ENCODE results near the gene SCD5.

SCD5 gene

GRCh38 chr4:82694046-82694445, 104.5 kb downstream of the SCD5 start:
- Histone ChIP-seq H3K9me3 (ENCODE audit: low read length) (no peaks in the 10 kb centered on the region), H3K27me3 (ENCODE audit: insufficient read depth, low read length) (peaks cover 5% of the 10 kb centered on the region; the same call in 1 of the 2 replicates), H4K20me1 (ENCODE audit: insufficient read depth, low read length) (no peaks in the 10 kb centered on the region), H3F3A (ENCODE audit: insufficient read depth, low read length) (no peaks in the 10 kb centered on the region), H3K36me3 (ENCODE audit: insufficient read depth, low read length) (no peaks in the 10 kb centered on the region), H3K27ac (ENCODE audit: low read depth, low read length, poor library complexity, severe bottlenecking) (no peak overlapping the region), H3K4me1 (ENCODE audit: insufficient read depth, low read length, severe bottlenecking) (no peaks in the 10 kb centered on the region), H3K4me2 (ENCODE audit: low read length) (no peak overlapping the region), H3K79me2 (ENCODE audit: insufficient read depth, low read length) (no peaks in the 10 kb centered on the region), H3K4me3 (ENCODE audit: low read depth, low read length, poor library complexity, severe bottlenecking) (no peak overlapping the region), H3K9ac (ENCODE audit: low read length) (no peak overlapping the region), H2AFZ (ENCODE audit: low read length) (no peak overlapping the region), H3K9me2 (ENCODE audit: low read depth, low read length) (no peaks in the 10 kb centered on the region)
- TF ChIP-seq, protein P1, sequence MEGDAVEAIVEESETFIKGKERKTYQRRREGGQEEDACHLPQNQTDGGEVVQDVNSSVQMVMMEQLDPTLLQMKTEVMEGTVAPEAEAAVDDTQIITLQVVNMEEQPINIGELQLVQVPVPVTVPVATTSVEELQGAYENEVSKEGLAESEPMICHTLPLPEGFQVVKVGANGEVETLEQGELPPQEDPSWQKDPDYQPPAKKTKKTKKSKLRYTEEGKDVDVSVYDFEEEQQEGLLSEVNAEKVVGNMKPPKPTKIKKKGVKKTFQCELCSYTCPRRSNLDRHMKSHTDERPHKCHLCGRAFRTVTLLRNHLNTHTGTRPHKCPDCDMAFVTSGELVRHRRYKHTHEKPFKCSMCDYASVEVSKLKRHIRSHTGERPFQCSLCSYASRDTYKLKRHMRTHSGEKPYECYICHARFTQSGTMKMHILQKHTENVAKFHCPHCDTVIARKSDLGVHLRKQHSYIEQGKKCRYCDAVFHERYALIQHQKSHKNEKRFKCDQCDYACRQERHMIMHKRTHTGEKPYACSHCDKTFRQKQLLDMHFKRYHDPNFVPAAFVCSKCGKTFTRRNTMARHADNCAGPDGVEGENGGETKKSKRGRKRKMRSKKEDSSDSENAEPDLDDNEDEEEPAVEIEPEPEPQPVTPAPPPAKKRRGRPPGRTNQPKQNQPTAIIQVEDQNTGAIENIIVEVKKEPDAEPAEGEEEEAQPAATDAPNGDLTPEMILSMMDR (IDR thresholded peaks at IDR 0.05; ENCODE audit: low read length), result no peak
- TF ChIP-seq EZH2 (IDR thresholded peaks at IDR 0.05; ENCODE audit: borderline replicate concordance, low read length), result no peak

DNA sequence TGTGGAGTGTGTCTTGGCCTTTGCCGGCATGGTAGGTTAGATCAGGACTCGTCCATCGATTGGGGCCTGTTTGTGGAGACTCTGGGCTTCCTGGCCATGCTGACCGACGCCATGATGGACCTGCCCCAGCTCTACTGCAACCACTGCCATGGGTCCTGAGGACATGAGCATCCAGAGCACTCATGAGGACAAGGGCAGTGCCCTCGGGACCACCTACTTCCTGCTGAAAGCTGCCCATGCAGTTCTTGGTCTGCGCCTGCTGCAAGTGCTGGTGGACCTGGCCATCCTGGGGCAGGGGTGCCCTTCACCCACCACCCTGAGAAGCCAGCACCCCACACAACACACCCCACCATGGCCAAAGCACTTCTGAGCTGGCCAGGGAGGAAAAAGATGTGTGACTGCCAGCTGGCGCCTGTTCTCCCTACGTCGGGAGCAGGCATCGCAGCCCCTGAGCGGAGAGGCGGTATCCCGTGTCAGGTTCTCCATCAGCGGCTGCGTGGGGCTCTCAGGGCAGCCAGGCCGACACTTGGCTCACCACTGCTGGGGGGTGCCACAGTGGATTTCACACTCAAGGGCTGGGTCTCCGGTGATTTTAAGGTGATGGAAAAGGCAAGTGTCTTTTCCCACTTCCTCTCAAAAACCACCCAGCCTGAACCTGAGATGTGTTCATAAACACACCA, 106.4 kb downstream of the SCD5 start:
- Histone ChIP-seq H3K9ac (ENCODE audit: low read length) (no peak overlapping the region), H3F3A (ENCODE audit: insufficient read depth, low read length) (no peaks in the 10 kb centered on the region), H2AFZ (ENCODE audit: low read length) (no peak overlapping the region), H3K36me3 (ENCODE audit: insufficient read depth, low read length) (no peaks in the 10 kb centered on the region), H3K27me3 (ENCODE audit: insufficient read depth, low read length) (peaks cover 5% of the 10 kb centered on the region; the same call in 1 of the 2 replicates), H3K9me2 (ENCODE audit: low read depth, low read length) (no peaks in the 10 kb centered on the region), H3K27ac (ENCODE audit: low read depth, low read length, poor library complexity, severe bottlenecking) (no peak overlapping the region), H3K4me1 (ENCODE audit: insufficient read depth, low read length, severe bottlenecking) (no peaks in the 10 kb centered on the region), H3K9me3 (ENCODE audit: low read length) (no peaks in the 10 kb centered on the region), H4K20me1 (ENCODE audit: insufficient read depth, low read length) (no peaks in the 10 kb centered on the region), H3K79me2 (ENCODE audit: insufficient read depth, low read length) (no peaks in the 10 kb centered on the region), H3K4me2 (ENCODE audit: low read length) (no peak overlapping the region), H3K4me3 (ENCODE audit: low read depth, low read length, poor library complexity, severe bottlenecking) (no peak overlapping the region)
- TF ChIP-seq EZH2 (IDR thresholded peaks at IDR 0.05; ENCODE audit: borderline replicate concordance, low read length), result no peak
- TF ChIP-seq, protein P1 (IDR thresholded peaks at IDR 0.05; ENCODE audit: low read length), result no peak

DNA sequence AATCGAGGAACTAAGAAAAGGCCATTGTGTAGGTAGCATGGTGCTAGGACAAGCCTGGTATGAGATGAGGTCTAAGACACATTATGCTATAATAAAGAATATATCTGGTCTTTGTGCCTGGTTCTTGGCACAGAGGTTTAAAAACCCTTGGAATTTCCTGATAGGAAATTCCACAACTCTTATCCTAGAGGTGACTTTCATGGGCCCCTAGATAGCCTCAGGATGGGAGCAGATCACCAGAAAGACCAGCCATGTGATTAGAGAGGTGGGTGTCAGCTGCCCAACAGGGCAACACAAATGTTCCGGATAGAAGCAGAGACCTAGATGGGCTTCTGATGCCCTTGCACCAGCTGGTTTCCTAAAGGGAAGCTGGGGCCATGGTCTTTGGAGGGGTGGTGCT, 107.2 kb downstream of the SCD5 start:
- Histone ChIP-seq H3K4me2 (ENCODE audit: low read length) (no peak overlapping the region), H3K4me3 (ENCODE audit: low read depth, low read length, poor library complexity, severe bottlenecking) (no peak overlapping the region), H3K9me2 (ENCODE audit: low read depth, low read length) (no peaks in the 10 kb centered on the region), H3K79me2 (ENCODE audit: insufficient read depth, low read length) (no peaks in the 10 kb centered on the region), H3K36me3 (ENCODE audit: insufficient read depth, low read length) (no peaks in the 10 kb centered on the region), H3F3A (ENCODE audit: insufficient read depth, low read length) (no peaks in the 10 kb centered on the region), H3K9me3 (ENCODE audit: low read length) (no peaks in the 10 kb centered on the region), H3K4me1 (ENCODE audit: insufficient read depth, low read length, severe bottlenecking) (no peaks in the 10 kb centered on the region), H3K27ac (ENCODE audit: low read depth, low read length, poor library complexity, severe bottlenecking) (no peak overlapping the region), H3K27me3 (ENCODE audit: insufficient read depth, low read length) (peaks cover 5% of the 10 kb centered on the region; the same call in 1 of the 2 replicates), H4K20me1 (ENCODE audit: insufficient read depth, low read length) (no peaks in the 10 kb centered on the region), H3K9ac (ENCODE audit: low read length) (no peak overlapping the region), H2AFZ (ENCODE audit: low read length) (no peak overlapping the region)
- TF ChIP-seq EZH2 (IDR thresholded peaks at IDR 0.05; ENCODE audit: borderline replicate concordance, low read length), result no peak
- TF ChIP-seq, protein P1 (IDR thresholded peaks at IDR 0.05; ENCODE audit: low read length), result no peak
